NCI-H526 (cell line): ENCODE measurements around the gene TMEM201.
A peak's percentile ranks its signal among the peaks of the same experiment; 100 is the strongest.

Source experiments
- DNase-seq, 2 experiments: peaks; one replicate each; lab custom pipeline; 2025; lab: John Stamatoyannopoulos, UW

The TMEM201 gene

GRCh38 chr1:9580942-9581341 is 7.8 kb upstream of the TMEM201 start:
- DNase-seq = no peak

GRCh38 chr1:9586147-9586766 is 2.5 kb upstream of the TMEM201 start:
- DNase-seq = no peak

DNA sequence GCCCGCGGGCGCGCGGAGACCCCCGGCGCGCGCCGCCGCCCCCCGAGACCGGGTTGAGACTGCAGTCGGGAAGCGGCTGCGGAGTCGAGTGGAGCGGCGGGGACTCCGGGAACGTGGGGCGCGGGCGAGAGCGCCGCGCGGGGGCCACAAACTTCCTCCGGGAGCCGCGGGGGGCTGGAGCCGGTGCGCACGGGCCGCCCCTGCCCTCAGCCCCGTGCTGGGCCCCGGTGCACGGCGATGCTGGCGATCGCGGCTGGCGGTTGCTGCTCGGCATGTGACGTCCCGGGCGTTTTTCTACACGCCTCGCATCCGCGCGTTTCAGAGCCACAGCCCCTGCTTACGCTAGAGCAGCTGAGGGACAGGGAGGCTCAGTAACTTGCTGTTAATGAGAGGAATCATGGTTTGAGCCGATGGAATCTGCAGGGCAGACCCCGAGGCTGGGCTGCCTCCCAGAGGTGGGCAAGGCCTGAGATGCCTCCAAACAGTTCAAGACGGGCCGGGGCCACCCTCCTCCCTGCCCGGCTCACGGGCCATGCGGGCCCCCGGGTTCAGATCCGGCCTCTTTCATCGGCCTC is 520 bp downstream of the TMEM201 start:
- peak in 1 of 2 experiments; percentile 36 for DNase-seq

- no peak for DNase-seq
Observed at GRCh38 chr1:9589719-9590157, 1.0 kb downstream of the TMEM201 start.

- peak in 1 of 2 experiments; percentile 18 for DNase-seq
Observed at GRCh38 chr1:9590201-9590600, 1.5 kb downstream of the TMEM201 start.

DNA sequence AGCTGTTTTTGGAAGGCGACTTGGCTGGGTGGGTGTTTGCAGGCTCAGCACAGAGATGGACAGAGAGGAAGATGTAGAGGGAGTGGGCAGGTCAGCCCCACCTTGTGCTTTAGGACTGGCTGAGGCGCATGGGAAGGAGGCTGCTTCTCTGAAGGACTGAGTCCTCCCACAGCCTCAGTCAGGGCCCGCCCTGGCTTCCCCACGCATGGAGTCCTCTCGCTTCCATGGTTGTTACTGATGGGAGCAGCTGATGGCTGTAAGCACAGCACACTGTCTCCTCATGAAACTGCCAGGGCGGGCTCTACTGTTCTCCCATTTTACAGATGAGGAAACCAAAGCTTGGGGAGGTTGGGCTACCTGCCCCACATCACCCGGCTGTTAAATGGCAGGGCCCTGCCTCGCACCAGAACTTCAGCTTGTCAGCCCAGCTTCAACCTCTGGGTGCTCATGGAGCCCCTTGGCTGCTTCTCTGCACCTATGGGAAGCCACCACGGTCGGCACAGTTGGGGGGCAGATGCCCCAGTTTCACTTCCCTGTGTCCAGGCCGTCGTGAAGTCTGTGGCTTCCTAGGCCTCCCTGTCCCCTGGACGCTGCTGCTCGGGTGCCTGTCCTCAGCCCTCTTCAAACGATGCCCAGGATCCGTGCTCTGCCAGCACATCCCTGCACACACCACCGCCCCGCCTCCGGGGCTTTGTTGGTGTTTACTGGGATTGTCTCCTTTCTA is 2.4 kb downstream of the TMEM201 start:
- DNase-seq = no peak

DNA sequence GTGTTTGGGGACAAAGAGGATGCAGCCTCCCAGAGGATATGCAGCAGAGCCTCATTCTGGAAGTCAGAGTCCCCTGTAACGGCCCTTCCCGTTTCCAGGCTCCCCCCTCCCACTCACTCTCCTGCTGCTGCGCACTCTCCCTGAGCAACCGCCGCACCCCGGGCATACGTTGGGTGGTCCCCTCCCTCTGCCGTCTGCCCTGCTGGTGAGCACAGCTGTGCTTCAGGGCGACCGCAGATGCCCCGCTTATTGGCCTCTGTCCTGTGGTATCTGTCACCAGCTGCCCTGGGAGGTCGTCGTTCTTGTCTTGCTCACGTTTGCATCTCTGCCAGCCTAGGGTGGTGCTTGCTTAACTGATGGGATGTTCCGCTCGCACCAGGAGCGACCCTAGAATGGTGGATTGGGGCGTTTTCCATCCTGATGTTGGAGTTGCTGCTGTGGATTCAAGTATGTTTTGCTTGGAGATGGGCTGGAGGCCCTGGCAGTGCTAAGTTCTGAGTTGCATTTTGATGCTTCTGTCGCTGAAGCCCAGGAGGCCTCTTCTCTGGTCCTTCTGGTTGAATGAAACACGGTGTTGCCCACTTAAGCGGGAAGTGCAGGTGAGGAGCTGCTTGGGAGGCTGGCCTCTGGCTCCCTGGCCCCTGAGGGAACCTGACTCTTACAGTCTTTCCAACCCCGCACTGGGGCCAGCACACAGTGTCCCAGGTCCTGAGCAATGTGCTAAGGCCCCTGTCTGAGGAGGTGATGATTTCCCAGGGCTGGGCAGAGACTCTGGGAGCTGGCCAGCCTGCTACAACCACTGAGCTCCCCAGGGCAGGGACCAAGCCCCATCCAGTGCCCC is 3.2 kb downstream of the TMEM201 start:
- no peak for DNase-seq

DNA sequence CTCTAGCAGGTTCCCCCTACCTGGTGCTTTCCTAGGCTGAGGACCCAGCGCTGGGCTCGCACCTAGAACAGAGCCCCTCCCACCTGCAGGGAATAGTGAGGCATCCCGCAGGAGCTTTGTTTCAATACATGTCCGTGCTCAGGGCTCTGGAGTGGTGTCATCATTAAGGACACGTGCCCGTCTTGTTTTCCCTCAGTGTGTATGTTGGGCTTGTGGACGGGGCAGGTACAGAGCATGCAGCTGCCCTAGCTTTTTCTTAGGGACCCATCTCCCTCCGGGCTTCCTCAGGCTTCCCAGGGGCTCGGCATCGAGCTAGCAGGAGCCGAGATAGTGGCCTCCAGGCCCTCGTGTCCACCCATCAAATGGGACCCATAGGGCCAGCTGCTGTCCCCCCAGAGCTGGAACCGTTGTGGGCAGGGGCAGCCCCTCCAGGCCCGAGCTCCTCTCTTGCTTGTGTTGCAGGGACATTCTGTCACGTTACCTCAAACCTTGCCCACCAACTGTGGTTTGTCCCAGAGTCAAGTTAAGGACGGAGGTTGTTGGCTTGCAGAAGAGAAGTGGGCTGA is 3.9 kb downstream of the TMEM201 start:
- no peak for DNase-seq

GRCh38 chr1:9593147-9593491 is 4.4 kb downstream of the TMEM201 start:
- no peak for DNase-seq

- DNase-seq = peak; percentile 65 to 77
Observed at GRCh38 chr1:9593492-9594465, 5.1 kb downstream of the TMEM201 start.

GRCh38 chr1:9594471-9595155 is 5.9 kb downstream of the TMEM201 start:
- no peak for DNase-seq

- no peak for DNase-seq
Observed at GRCh38 chr1:9595156-9595967, 6.7 kb downstream of the TMEM201 start.

DNA sequence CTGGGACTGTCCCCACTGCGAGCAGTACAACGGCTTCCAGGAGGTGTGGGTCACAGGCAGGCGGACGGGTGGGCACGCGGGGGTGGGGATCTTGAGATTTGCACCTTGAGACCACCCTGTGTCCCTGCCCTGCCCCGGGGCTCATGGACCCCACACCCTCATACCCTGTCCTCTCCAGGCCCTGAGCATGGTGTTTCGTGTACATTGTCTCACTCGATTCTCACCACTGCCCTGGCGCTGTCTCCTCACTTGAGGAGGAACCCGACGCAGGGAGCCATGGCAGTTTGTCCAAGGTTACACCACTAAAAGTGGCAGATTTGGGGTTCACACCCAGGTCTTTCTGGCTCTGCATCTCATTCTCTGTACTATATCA is 7.2 kb downstream of the TMEM201 start:
- no peak for DNase-seq

DNA sequence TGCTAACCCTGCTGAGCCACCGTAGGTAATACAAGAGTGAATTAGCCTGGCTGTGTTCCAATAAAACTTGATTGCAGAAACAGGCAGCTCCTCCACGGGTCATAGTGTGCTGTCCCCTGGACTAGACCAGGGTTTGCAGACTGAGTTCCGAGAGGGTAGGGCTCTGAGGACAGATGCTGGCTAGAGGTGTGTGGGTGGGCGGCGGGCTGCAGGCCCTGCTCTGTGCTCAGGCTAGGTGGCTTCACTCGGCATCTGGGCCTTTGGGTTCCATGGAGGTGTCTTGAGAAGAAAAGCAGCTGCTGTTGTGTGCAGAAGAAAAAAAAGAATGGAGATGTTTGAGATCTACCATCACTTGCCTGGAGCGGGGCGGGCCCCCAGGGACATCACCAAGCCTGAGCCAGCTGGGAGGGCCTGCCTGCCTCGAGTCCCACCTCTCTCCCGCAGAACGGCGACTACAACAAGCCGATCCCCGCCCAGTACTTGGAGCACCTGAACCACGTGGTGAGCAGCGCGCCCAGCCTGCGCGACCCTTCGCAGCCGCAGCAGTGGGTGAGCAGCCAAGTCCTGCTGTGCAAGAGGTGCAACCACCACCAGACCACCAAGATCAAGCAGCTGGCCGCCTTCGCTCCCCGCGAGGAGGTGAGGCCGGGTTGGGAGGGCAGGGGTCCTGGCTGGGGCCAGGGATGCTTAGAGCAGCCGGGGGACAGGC is 7.9 kb downstream of the TMEM201 start:
- no peak for DNase-seq

- no peak for DNase-seq
Observed at GRCh38 chr1:9597361-9598315, 8.9 kb downstream of the TMEM201 start.

- no peak for DNase-seq
Observed at GRCh38 chr1:9598316-9598700, 9.6 kb downstream of the TMEM201 start.

DNA sequence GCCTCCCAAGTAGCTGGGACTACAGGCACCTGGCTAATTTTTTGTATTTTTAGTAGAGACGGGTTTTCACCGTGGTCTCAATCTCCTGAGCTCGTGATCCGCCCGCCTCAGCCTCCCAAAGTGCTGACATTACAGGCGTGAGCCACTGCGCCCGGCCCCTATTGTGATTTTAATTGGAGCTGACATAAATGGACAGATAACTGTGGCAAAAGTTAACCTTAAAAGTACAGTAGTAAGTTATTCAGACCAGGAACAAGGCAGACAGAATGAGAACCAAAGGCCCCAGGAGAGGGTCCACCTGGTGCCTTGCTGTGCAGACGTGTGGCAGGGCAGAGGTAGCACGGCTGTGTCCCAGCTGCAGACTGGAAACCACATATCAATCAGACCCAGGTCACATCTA is 11.0 kb downstream of the TMEM201 start:
- DNase-seq = no peak
